HG02840 (cell line): ENCODE results near the gene DHX29.

Source experiments
- ATAC-seq: cut with Tn5 transposase; IDR thresholded peaks from one replicate; pipeline ENCODE4 v1.9.1; 2021; ENCODE audit warnings: mild to moderate bottlenecking, moderate library complexity, moderate number of reproducible peaks; ENCODE audit not compliant: unreplicated experiment, low FRiP score

DHX29 gene

GRCh38 chr5:55218967-55219366 lies 88.5 kb downstream of the DHX29 start:
- ATAC-seq, result no peak

GRCh38 chr5:55211184-55211874 lies 96.2 kb downstream of the DHX29 start:
- no peak for ATAC-seq
